HG03103 (cell line): ENCODE results near the gene TMEM269.
"Not testable (repeated sequence)": the region's sequence is repeated elsewhere in the genome, so short reads cannot be mapped to it uniquely, and the experiment has no call there.

Experiments
- ATAC-seq: cut with Tn5 transposase; IDR thresholded peaks from one replicate; pipeline ENCODE4 v1.9.1; 2021; ENCODE audit warnings: low read depth; ENCODE audit not compliant: unreplicated experiment

Gene TMEM269

GRCh38 chr1:42747125-42747524 lies 37.7 kb upstream of the TMEM269 start:
- no peak for ATAC-seq

GRCh38 chr1:42748021-42748420 lies 36.8 kb upstream of the TMEM269 start:
- ATAC-seq: no peak

GRCh38 chr1:42748461-42749410 lies 36.1 kb upstream of the TMEM269 start:
- ATAC-seq: no peak

- no peak for ATAC-seq
Observed at GRCh38 chr1:42750041-42750440, 34.8 kb upstream of the TMEM269 start.

DNA sequence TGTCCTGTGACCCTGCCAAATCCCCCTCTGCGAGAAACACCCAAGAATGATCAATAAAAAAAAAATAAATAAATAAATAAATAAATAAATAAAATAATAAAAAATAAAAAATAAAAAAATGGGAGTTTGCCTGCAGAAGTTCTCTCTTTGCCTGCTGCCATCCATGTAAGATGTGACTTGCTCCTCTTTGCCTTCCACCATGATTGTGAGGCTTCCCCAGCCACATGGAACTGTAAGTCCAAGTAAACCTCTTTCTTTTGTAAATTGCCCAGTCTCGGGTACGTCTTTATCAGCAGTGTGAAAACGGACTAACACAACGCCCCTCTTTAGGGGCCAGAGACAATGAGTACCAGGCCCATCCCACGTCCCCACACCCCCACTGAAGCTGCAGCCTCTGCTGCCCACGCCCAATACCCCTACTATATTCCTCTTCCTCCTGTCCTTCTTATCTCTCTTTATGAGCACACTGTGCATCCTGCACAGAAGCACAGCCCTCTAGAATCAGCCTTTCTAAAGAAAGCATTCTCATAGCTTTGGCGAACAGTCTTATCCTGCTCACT lies 33.2 kb upstream of the TMEM269 start:
- not testable (repeated sequence) for ATAC-seq

DNA sequence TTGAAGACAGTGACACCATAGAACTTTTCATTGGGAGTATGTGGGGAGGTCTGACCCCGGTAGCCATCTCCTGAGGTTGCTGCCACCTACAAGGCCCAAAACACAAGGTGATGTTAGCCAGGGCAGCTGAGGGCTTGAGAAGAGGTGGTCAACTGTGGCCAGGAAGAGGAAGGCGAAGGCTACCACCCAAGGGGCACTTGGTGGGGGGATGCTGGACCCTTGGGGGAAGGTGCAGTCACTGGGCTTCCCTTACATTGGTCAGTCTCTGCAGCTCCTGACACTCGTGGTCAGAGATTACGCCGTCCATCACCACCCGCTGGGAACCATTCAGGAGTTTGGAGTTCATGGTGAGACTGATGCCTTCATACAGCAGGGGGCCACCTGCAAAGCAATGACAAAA lies 32.5 kb upstream of the TMEM269 start:
- ATAC-seq: no peak

GRCh38 chr1:42753070-42753469 lies 31.7 kb upstream of the TMEM269 start:
- no peak for ATAC-seq

DNA sequence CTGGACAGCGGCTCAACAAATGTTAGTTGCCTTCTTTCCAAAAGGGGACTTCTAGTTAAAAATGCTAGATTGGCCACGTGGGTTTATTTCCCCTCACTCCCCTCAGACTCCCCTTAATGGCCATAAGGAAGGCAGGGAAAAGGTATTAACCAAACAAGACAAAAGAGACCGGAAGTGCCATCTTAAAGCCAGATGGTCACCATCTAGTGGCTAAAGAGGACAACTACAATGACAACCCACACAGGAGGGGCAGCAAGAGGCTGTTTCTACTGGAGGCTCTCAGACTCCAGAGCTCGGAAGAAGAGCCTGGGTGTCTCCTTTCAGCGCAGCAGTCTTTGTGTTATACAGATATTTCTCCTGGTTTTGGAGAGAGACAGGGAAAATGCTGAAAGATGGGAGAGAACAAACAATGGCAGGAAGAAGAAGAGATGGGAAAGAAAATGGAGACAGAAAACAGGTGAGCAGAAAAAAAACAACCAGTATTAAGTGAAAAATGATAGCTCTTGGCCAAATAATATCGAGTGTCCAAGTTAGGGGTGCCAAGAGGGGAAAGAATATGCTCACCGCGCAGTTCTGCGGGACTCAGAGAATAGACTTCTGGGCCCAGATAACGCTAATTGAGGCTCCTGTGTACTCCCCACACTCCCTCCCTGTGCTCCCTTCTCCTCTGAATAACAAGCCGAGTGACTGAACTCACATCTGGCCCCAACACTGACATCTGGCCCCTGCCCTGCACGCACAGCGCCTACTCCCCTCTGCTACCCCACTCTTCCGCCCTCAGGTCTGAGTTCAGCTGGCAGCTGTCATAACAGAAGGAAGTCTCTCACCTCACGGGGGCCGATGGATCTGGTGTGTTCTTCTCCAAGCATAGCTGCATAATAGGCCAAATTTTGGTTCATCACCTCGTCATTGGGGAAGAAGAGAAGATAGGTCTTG lies 27.6 kb upstream of the TMEM269 start:
- ATAC-seq: no peak

- ATAC-seq: no peak
Observed at GRCh38 chr1:42757892-42758275, 26.9 kb upstream of the TMEM269 start.

- no peak for ATAC-seq
Observed at GRCh38 chr1:42758641-42759040, 26.1 kb upstream of the TMEM269 start.

GRCh38 chr1:42759114-42759513 lies 25.7 kb upstream of the TMEM269 start:
- no peak for ATAC-seq

DNA sequence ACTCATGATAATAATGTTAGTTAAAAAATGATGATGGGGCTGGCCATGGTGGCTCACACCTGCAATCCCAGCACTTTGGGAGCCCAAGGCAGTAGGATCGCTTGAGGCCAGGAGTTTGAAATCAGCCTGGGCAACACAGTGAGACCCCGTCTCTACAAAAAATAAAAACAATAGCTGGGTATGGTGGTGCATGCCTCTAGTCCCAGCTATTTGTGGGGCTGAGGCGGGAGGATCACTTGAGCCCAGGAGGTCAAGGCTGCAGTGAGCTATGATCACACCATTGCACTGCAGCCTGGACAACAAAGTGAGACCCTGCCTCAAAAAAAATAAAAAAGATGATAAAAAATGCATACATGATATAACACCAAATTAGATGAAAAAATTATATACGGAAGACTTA lies 23.2 kb upstream of the TMEM269 start:
- no peak for ATAC-seq

DNA sequence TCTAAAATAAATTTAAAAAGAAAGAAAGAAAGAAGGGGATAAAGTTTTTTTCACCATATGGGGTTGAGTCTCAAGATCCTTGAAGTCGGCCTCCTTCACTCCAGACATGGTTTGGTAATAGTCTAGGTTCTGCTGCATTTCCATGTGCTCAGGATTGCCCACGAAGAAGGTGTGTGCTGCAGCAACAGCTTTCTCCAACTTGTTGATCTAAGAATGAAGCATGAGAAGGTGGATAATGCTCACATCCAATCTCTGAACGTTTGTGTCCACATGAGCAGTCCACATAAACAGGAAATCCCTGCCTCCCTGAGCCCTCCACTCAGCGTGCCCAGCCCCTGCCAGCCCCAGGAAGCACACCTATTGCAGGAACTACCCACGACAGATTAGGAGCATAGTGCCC lies 22.5 kb upstream of the TMEM269 start:
- ATAC-seq: no peak

GRCh38 chr1:42765269-42765668 lies 19.5 kb upstream of the TMEM269 start:
- ATAC-seq: no peak

GRCh38 chr1:42765832-42766740 lies 18.7 kb upstream of the TMEM269 start:
- peak; percentile 17 for ATAC-seq

GRCh38 chr1:42766741-42767509 lies 17.9 kb upstream of the TMEM269 start, which contains the start of the genes C1orf50 and P3H1:
Gene C1orf50 (plus strand): TSS chr1:42767249. CDS start chr1:42767312, 63 bp downstream.
Gene P3H1 (minus strand): TSS chr1:42767028. CDS start chr1:42766971, 57 bp downstream.
- ATAC-seq: peak; percentile 83

- ATAC-seq: peak; percentile 24
Observed at GRCh38 chr1:42767510-42768000, 17.2 kb upstream of the TMEM269 start.

GRCh38 chr1:42768172-42768571 lies 16.6 kb upstream of the TMEM269 start:
- no peak for ATAC-seq

DNA sequence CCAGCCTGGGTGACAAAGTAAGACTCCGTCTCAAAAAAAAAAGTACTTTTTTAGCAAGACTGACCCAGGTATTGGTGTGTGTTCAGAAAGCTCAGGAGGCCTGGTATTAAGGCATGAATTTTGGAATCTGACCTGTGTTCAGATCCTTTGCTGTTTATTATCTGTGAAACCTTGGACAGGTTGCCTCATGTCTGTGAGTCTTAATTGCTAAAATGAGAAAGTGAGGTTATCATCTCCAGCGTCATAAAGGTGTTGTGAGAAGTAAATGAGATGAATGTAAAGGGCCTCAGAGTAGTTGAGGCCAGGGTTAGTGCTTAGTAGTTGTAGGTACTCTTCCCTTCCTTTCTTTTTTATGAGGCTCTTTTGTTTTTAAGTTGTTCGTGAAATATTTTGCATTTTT lies 15.0 kb upstream of the TMEM269 start:
- no peak for ATAC-seq
